IPS-15b (cell line): ENCODE results near the gene MED10.

ENCODE experiments used
- H3K27me3 ChIP-seq: one replicate; pipeline ENCODE4 v1.6.1; 2013; ENCODE audit warnings: low read length; ENCODE audit not compliant: control insufficient read depth, insufficient read depth
- H3K36me3 ChIP-seq: one replicate; pipeline ENCODE4 v1.6.1; 2013; ENCODE audit warnings: low read length; ENCODE audit not compliant: control insufficient read depth, insufficient read depth
- H3K4me1 ChIP-seq: one replicate; pipeline ENCODE4 v1.6.1; 2013; ENCODE audit warnings: mild to moderate bottlenecking, low read length; ENCODE audit not compliant: control insufficient read depth, insufficient read depth
- H3K4me3 ChIP-seq: one replicate; pipeline ENCODE4 v1.5.1; 2013; ENCODE audit warnings: low read depth, low read length
- H3K9ac ChIP-seq: one replicate; pipeline ENCODE4 v1.6.1; 2013; ENCODE audit warnings: low read depth, mild to moderate bottlenecking, low read length
- H3K9me3 ChIP-seq: one replicate; pipeline ENCODE4 v1.6.1; 2013; ENCODE audit warnings: mild to moderate bottlenecking, low read length; ENCODE audit not compliant: control insufficient read depth, insufficient read depth

Gene MED10

GRCh38 chr5:6377905-6378765, at the start of gene MED10:
Gene MED10, minus strand, starts transcription at chr5:6378547. Its CDS starts 64 bp downstream, at chr5:6378483.
- Histone ChIP-seq H3K27me3 (no peaks in the 10 kb centered on the region), H3K36me3 (peaks cover 21% of the 10 kb centered on the region), H3K4me1 (no peaks in the 10 kb centered on the region), H3K4me3 (peak within 1 kb of the TSS; percentile 93), H3K9ac (peak within 1 kb of the TSS; percentile 87), H3K9me3 (no peaks in the 10 kb centered on the region)

GRCh38 chr5:6427694-6428093, 49.3 kb upstream of the MED10 start:
- Histone ChIP-seq H3K9me3 (no peaks in the 10 kb centered on the region), H3K9ac (no peak overlapping the region), H3K27me3 (no peaks in the 10 kb centered on the region), H3K36me3 (no peaks in the 10 kb centered on the region), H3K4me1 (no peaks in the 10 kb centered on the region), H3K4me3 (no peak overlapping the region)

- Histone ChIP-seq H3K27me3 (no peaks in the 10 kb centered on the region), H3K36me3 (no peaks in the 10 kb centered on the region), H3K9me3 (no peaks in the 10 kb centered on the region), H3K4me1 (no peaks in the 10 kb centered on the region), H3K9ac (no peak overlapping the region), H3K4me3 (no peak overlapping the region)
Observed at GRCh38 chr5:6424700-6425099, 46.4 kb upstream of the MED10 start.

GRCh38 chr5:6424110-6424659, 45.8 kb upstream of the MED10 start:
- no peak overlapping the region for H3K4me3 ChIP-seq
- H3K9me3 ChIP-seq, result no peaks in the 10 kb centered on the region
- no peaks in the 10 kb centered on the region for H3K27me3 ChIP-seq
- H3K36me3 ChIP-seq, result no peaks in the 10 kb centered on the region
- no peaks in the 10 kb centered on the region for H3K4me1 ChIP-seq
- H3K9ac ChIP-seq, result no peak overlapping the region

GRCh38 chr5:6423327-6424109, 45.2 kb upstream of the MED10 start:
- no peak overlapping the region for H3K4me3 ChIP-seq
- no peaks in the 10 kb centered on the region for H3K27me3 ChIP-seq
- no peaks in the 10 kb centered on the region for H3K4me1 ChIP-seq
- no peaks in the 10 kb centered on the region for H3K9me3 ChIP-seq
- H3K36me3 ChIP-seq, result no peaks in the 10 kb centered on the region
- no peak overlapping the region for H3K9ac ChIP-seq

- no peak overlapping the region for H3K9ac ChIP-seq
- no peaks in the 10 kb centered on the region for H3K36me3 ChIP-seq
- H3K9me3 ChIP-seq, result no peaks in the 10 kb centered on the region
- no peaks in the 10 kb centered on the region for H3K4me1 ChIP-seq
- H3K4me3 ChIP-seq, result no peak overlapping the region
- no peaks in the 10 kb centered on the region for H3K27me3 ChIP-seq
Observed at GRCh38 chr5:6419340-6419852, 41.0 kb upstream of the MED10 start.

GRCh38 chr5:6418679-6419276, 40.4 kb upstream of the MED10 start:
- H3K9ac ChIP-seq, result no peak overlapping the region
- H3K4me1 ChIP-seq, result no peaks in the 10 kb centered on the region
- H3K9me3 ChIP-seq, result no peaks in the 10 kb centered on the region
- no peak overlapping the region for H3K4me3 ChIP-seq
- no peaks in the 10 kb centered on the region for H3K27me3 ChIP-seq
- no peaks in the 10 kb centered on the region for H3K36me3 ChIP-seq

- H3K4me3 ChIP-seq, result no peak overlapping the region
- H3K36me3 ChIP-seq, result no peaks in the 10 kb centered on the region
- H3K9ac ChIP-seq, result no peak overlapping the region
- no peaks in the 10 kb centered on the region for H3K4me1 ChIP-seq
- no peaks in the 10 kb centered on the region for H3K9me3 ChIP-seq
- H3K27me3 ChIP-seq, result no peaks in the 10 kb centered on the region
Observed at GRCh38 chr5:6417657-6418056, 39.3 kb upstream of the MED10 start.

GRCh38 chr5:6412811-6413210, 34.5 kb upstream of the MED10 start:
- no peaks in the 10 kb centered on the region for H3K36me3 ChIP-seq
- H3K4me1 ChIP-seq, result no peaks in the 10 kb centered on the region
- H3K9ac ChIP-seq, result no peak overlapping the region
- no peaks in the 10 kb centered on the region for H3K9me3 ChIP-seq
- H3K27me3 ChIP-seq, result no peaks in the 10 kb centered on the region
- H3K4me3 ChIP-seq, result no peak overlapping the region

GRCh38 chr5:6411141-6411540, 32.8 kb upstream of the MED10 start:
- Histone ChIP-seq H3K4me1 (no peaks in the 10 kb centered on the region), H3K27me3 (no peaks in the 10 kb centered on the region), H3K9ac (no peak overlapping the region), H3K36me3 (no peaks in the 10 kb centered on the region), H3K9me3 (no peaks in the 10 kb centered on the region), H3K4me3 (no peak overlapping the region)

- H3K36me3 ChIP-seq, result no peaks in the 10 kb centered on the region
- H3K4me3 ChIP-seq, result no peak overlapping the region
- no peak overlapping the region for H3K9ac ChIP-seq
- H3K4me1 ChIP-seq, result no peaks in the 10 kb centered on the region
- no peaks in the 10 kb centered on the region for H3K9me3 ChIP-seq
- H3K27me3 ChIP-seq, result no peaks in the 10 kb centered on the region
Observed at GRCh38 chr5:6410421-6410820, 32.1 kb upstream of the MED10 start.
